Measurements from ENCODE around the gene TMPRSS11A. TPM values are rescaled to one million over a fixed set of nuclear protein-coding genes. Genes with fewer than 3 reads are reported as not detected.

The TMPRSS11A gene
- total RNA-seq, 3 donors from 2014 or later = not detected

GRCh38 chr4:67897686-67898085 lies 65.6 kb downstream of the TMPRSS11A start:
- Histone ChIP-seq H3K4me3 (no peak overlapping the region), H3K9me3 (peaks cover 0 to 6% of the 10 kb centered on the region in 2 donors), H3K36me3 (no peaks in the 10 kb centered on the region), H3K27ac (no peak overlapping the region), H3K4me1 (no peaks in the 10 kb centered on the region), H3K27me3 (no peaks in the 10 kb centered on the region)
- no peak for TF ChIP-seq POLR2A (IDR thresholded peaks at IDR 0.05)
- TF ChIP-seq POLR2AphosphoS5 (IDR thresholded peaks at IDR 0.05) = no peak
- TF ChIP-seq CTCF (IDR thresholded peaks at IDR 0.05) = no peak
- intact Hi-C loops (cut with DNase I; ENCODE audit: low total_unique reads) = no loop called here
- no peak for DNase-seq (ENCODE audit: low spot score in 2 of 2)

- no peak for TF ChIP-seq CTCF (IDR thresholded peaks at IDR 0.05)
- TF ChIP-seq POLR2AphosphoS5 (IDR thresholded peaks at IDR 0.05) = no peak
- no peak for DNase-seq (ENCODE audit: low spot score in 2 of 2)
- Histone ChIP-seq H3K27me3 (no peaks in the 10 kb centered on the region), H3K27ac (no peak overlapping the region), H3K9me3 (peaks cover 0 to 6% of the 10 kb centered on the region in 2 donors), H3K36me3 (no peaks in the 10 kb centered on the region), H3K4me3 (no peak overlapping the region), H3K4me1 (no peaks in the 10 kb centered on the region)
- intact Hi-C loops (cut with DNase I; ENCODE audit: low total_unique reads) = no loop called here
These were observed 66.8 kb downstream of the TMPRSS11A start for GRCh38 chr4:67896421-67897065.

GRCh38 chr4:67894659-67895058 lies 68.6 kb downstream of the TMPRSS11A start:
- DNase-seq (ENCODE audit: low spot score in 2 of 2) = no peak
- Histone ChIP-seq H3K27ac (no peak overlapping the region), H3K4me3 (no peak overlapping the region), H3K27me3 (no peaks in the 10 kb centered on the region), H3K4me1 (no peaks in the 10 kb centered on the region), H3K9me3 (peaks cover 0 to 6% of the 10 kb centered on the region in 2 donors), H3K36me3 (no peaks in the 10 kb centered on the region)
- intact Hi-C loops (cut with DNase I; ENCODE audit: low total_unique reads) = no loop called here
- TF ChIP-seq POLR2AphosphoS5 (IDR thresholded peaks at IDR 0.05) (no peak), POLR2A (IDR thresholded peaks at IDR 0.05) (no peak), CTCF (IDR thresholded peaks at IDR 0.05) (no peak)

- H3K27me3 ChIP-seq = no peaks in the 10 kb centered on the region
- no peaks in the 10 kb centered on the region for H3K4me1 ChIP-seq
- no peak overlapping the region for H3K27ac ChIP-seq
- TF ChIP-seq POLR2AphosphoS5 (IDR thresholded peaks at IDR 0.05) = no peak
- TF ChIP-seq POLR2A (IDR thresholded peaks at IDR 0.05) = no peak
- no peak for TF ChIP-seq CTCF (IDR thresholded peaks at IDR 0.05)
- no peaks in the 10 kb centered on the region for H3K36me3 ChIP-seq
- H3K9me3 ChIP-seq = peaks cover 0 to 6% of the 10 kb centered on the region in 2 donors
- no peak for DNase-seq (ENCODE audit: low spot score in 2 of 2)
- H3K4me3 ChIP-seq = no peak overlapping the region
- intact Hi-C loops (cut with DNase I; ENCODE audit: low total_unique reads) = no loop called here
These were observed 70.4 kb downstream of the TMPRSS11A start for GRCh38 chr4:67892905-67893304.

GRCh38 chr4:67892253-67892652 lies 71.0 kb downstream of the TMPRSS11A start:
- Histone ChIP-seq H3K9me3 (peaks cover 0 to 6% of the 10 kb centered on the region in 2 donors), H3K4me3 (no peak overlapping the region), H3K36me3 (no peaks in the 10 kb centered on the region), H3K4me1 (no peaks in the 10 kb centered on the region), H3K27ac (no peak overlapping the region), H3K27me3 (no peaks in the 10 kb centered on the region)
- DNase-seq (ENCODE audit: low spot score in 2 of 2) = no peak
- TF ChIP-seq POLR2AphosphoS5 (IDR thresholded peaks at IDR 0.05) (no peak), CTCF (IDR thresholded peaks at IDR 0.05) (no peak), POLR2A (IDR thresholded peaks at IDR 0.05) (no peak)
- intact Hi-C loops (cut with DNase I; ENCODE audit: low total_unique reads) = no loop called here
